ENCODE data around the gene NMRK1.

The NMRK1 gene

GRCh38 chr9:75087824-75088645, at the start of gene NMRK1, which contains the start of gene OSTF1:
Gene NMRK1, minus strand, starts transcription at chr9:75088155. Its CDS starts 5,040 bp downstream, at chr9:75083115.
Gene OSTF1, plus strand, starts transcription at chr9:75088514. Its CDS starts 179 bp downstream, at chr9:75088693.
- peak; percentile 94 for DNase-seq

GRCh38 chr9:75134495-75134894, 46.5 kb upstream of the NMRK1 start:
- DNase-seq: no peak

GRCh38 chr9:75133396-75133795, 45.4 kb upstream of the NMRK1 start:
- DNase-seq: no peak

- DNase-seq: no peak
Measured at GRCh38 chr9:75132244-75132643, 44.3 kb upstream of the NMRK1 start.

GRCh38 chr9:75131700-75132099, 43.7 kb upstream of the NMRK1 start:
- no peak for DNase-seq

- DNase-seq: no peak
Measured at GRCh38 chr9:75130621-75131230, 42.8 kb upstream of the NMRK1 start.

- no peak for DNase-seq
Measured at GRCh38 chr9:75130172-75130571, 42.2 kb upstream of the NMRK1 start.

- no peak for DNase-seq
Measured at GRCh38 chr9:75128535-75128934, 40.6 kb upstream of the NMRK1 start.

- DNase-seq: no peak
Measured at GRCh38 chr9:75123696-75124095, 35.7 kb upstream of the NMRK1 start.

GRCh38 chr9:75121914-75122558, 34.1 kb upstream of the NMRK1 start:
- no peak for DNase-seq

- no peak for DNase-seq
Measured at GRCh38 chr9:75120686-75121085, 32.7 kb upstream of the NMRK1 start.

- no peak for DNase-seq
Measured at GRCh38 chr9:75117564-75117963, 29.6 kb upstream of the NMRK1 start.

GRCh38 chr9:75116306-75116705, 28.4 kb upstream of the NMRK1 start:
- no peak for DNase-seq

- DNase-seq: no peak
Measured at GRCh38 chr9:75112789-75113188, 24.8 kb upstream of the NMRK1 start.

- no peak for DNase-seq
Measured at GRCh38 chr9:75111019-75111622, 23.2 kb upstream of the NMRK1 start.

- no peak for DNase-seq
Measured at GRCh38 chr9:75109210-75109839, 21.4 kb upstream of the NMRK1 start.

GRCh38 chr9:75108571-75108970, 20.6 kb upstream of the NMRK1 start:
- no peak for DNase-seq

GRCh38 chr9:75106857-75107256, 18.9 kb upstream of the NMRK1 start:
- no peak for DNase-seq

- DNase-seq: no peak
Measured at GRCh38 chr9:75105841-75106240, 17.9 kb upstream of the NMRK1 start.

- no peak for DNase-seq
Measured at GRCh38 chr9:75105019-75105540, 17.1 kb upstream of the NMRK1 start.

- DNase-seq: no peak
Measured at GRCh38 chr9:75104607-75105006, 16.7 kb upstream of the NMRK1 start.

- no peak for DNase-seq
Measured at GRCh38 chr9:75102177-75102790, 14.3 kb upstream of the NMRK1 start.
